Raji (cell line): ENCODE results near the gene CHFR.

ENCODE experiments used
- POLR2A ChIP-seq: IDR thresholded peaks from 2 replicates; pipeline ENCODE4 v1.6.1; 2011; ENCODE audit warnings: low read depth, low read length, control low read depth; ENCODE audit not compliant: insufficient read depth

CHFR gene

GRCh38 chr12:132887513-132888351 is at the start of gene CHFR:
Gene CHFR, minus strand, starts transcription at chr12:132887605. Its CDS starts 277 bp downstream, at chr12:132887328.
- TF ChIP-seq POLR2A, result no peak

- TF ChIP-seq POLR2A, result no peak
Observed at GRCh38 chr12:132936163-132936562, 48.8 kb upstream of the CHFR start.

GRCh38 chr12:132926415-132926833 is 39.0 kb upstream of the CHFR start:
- TF ChIP-seq POLR2A, result no peak

- TF ChIP-seq POLR2A, result no peak
Observed at GRCh38 chr12:132925597-132926414, 38.4 kb upstream of the CHFR start.

GRCh38 chr12:132924356-132924755 is 37.0 kb upstream of the CHFR start:
- no peak for TF ChIP-seq POLR2A

GRCh38 chr12:132923356-132923909 is 36.0 kb upstream of the CHFR start:
- no peak for TF ChIP-seq POLR2A

GRCh38 chr12:132922676-132923075 is 35.3 kb upstream of the CHFR start:
- TF ChIP-seq POLR2A, result no peak

- no peak for TF ChIP-seq POLR2A
Observed at GRCh38 chr12:132921685-132922084, 34.3 kb upstream of the CHFR start.

- TF ChIP-seq POLR2A, result no peak
Observed at GRCh38 chr12:132918680-132919079, 31.3 kb upstream of the CHFR start.

- TF ChIP-seq POLR2A, result no peak
Observed at GRCh38 chr12:132909030-132909368, 21.6 kb upstream of the CHFR start.

GRCh38 chr12:132908145-132909029 is 21.0 kb upstream of the CHFR start:
- no peak for TF ChIP-seq POLR2A

GRCh38 chr12:132907216-132907615 is 19.8 kb upstream of the CHFR start:
- TF ChIP-seq POLR2A, result no peak

GRCh38 chr12:132904718-132905328 is 17.4 kb upstream of the CHFR start:
- no peak for TF ChIP-seq POLR2A

GRCh38 chr12:132899033-132899432 is 11.6 kb upstream of the CHFR start:
- TF ChIP-seq POLR2A, result no peak
